Stimulated activated CD8-positive, alpha-beta memory T cell treated with anti-CD3 and anti-CD28 coated beads, Interleukin-15, amount 100 ng/mL, for 4 hours (primary cell): ENCODE data around the gene LVRN.

Experiments used
- DNase-seq, 2 donors: peaks; one replicate each; pipeline ENCODE4 v3.0.0-alpha.2; 2020; ENCODE audit warnings: low read depth in 2 of 2

Gene LVRN

GRCh38 chr5:116025866-116026265 is 63.6 kb downstream of the LVRN start:
- DNase-seq = no peak

- DNase-seq = no peak
Measured at GRCh38 chr5:116032094-116032517, 69.8 kb downstream of the LVRN start, which contains the start of gene ARL14EPL. Gene ARL14EPL, plus strand, starts transcription at chr5:116032472. Its CDS starts 18,994 bp downstream, at chr5:116051466.

DNA sequence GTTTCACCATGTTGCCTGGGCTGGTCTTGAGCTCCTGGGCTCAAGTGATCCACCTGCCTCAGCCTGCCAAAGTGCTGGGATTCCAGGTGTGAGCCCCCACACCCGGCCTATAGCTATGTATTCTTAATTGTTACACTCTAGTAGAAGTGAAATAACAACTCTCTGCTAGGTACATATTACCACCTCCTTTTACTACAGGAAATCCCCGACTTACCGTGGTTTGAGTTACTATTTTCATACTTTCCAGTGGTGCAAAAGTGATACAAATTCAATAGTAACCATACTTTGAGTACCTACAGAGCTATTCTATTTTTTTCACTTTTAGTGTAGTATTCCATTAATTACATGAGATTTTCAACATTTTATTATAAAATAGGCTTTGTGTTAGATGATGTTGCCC is 70.7 kb downstream of the LVRN start:
- no peak for DNase-seq

- no peak for DNase-seq
Measured at GRCh38 chr5:116035123-116035522, 72.8 kb downstream of the LVRN start.

DNA sequence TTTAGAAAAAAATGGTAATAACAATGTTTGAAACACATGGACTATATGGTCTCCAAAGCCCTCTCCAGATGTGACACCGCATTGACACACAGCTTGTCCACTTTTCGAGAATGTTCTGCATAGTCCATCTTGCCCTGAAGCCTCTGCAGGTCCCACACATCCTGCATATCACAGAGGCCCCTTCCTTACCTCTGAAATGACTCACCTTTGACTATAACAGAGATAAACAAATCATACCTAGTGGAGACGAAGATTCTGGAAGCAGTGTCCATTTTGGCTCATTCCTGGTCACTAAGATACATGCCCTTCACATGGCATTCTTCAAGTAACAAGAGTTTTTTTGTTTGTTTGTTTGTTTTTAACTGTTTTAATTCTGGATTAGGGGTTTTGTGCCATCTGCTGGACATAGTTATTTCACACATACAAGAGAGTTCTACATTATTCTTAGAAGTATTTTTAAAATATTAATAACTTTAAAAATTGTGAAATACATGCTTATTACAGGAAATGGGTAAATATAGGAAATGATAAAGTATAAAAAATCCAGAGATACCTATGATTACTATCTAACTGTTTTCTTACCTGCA is 75.1 kb downstream of the LVRN start:
- no peak for DNase-seq

GRCh38 chr5:116038817-116039216 is 76.5 kb downstream of the LVRN start:
- DNase-seq = no peak

DNA sequence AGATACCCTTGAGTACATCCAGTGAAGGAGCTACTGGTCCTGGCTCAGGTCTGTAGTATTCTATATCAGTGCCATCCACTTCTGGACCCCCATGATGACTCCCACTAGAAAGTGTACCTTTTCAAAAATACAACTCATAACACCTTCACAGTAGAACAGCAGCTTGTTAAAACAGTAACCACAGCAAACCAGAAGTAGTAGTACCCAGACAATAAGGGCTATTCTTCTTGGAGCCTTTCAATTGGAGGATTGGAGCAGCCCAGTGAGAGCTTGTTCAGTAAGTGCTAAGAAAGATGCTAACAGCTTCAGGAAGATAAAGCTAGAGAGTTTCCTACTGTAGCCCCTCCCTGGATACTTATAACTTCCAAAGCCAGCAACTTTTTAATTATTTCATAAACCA is 80.1 kb downstream of the LVRN start:
- no peak for DNase-seq

DNA sequence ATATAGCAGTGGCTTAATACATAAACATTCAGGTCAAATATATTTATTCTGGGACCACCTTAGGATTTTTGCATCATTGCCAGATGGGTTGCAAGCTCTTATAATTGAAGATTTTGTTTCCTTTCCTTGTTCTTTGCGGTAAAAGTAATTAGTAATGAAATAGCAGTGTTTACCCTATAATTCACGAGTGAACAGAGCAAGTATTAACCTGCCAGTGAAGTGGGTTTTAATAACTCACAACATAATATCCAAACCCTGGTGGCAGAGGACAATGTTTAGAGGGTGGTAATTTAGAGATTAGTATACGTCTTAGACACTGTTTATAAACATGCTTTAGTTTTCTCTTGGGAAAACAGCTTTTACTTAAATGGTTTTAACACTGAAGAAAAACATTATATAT is 81.8 kb downstream of the LVRN start:
- no peak for DNase-seq

- DNase-seq = no peak
Measured at GRCh38 chr5:116045821-116046220, 83.5 kb downstream of the LVRN start.

DNA sequence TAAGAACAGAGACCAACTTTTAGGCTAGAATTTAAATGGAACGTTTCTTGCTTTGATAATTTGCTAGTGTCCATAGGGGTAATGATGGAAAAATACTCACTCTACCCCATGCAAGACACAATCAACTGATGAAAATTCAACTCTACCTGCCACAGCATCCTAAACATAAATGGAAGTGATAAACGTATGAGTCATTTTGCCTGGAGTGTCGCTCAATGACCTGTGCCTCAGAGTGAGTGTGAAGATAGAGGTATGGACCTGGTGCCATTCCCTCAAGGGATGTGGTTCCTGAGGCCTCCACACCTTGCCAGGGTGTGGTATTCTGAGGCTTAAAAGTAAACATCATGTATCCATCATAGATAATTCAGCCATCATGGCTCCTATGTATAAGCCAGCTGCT is 84.0 kb downstream of the LVRN start:
- DNase-seq = no peak

GRCh38 chr5:116046823-116047222 is 84.5 kb downstream of the LVRN start:
- DNase-seq = no peak

DNA sequence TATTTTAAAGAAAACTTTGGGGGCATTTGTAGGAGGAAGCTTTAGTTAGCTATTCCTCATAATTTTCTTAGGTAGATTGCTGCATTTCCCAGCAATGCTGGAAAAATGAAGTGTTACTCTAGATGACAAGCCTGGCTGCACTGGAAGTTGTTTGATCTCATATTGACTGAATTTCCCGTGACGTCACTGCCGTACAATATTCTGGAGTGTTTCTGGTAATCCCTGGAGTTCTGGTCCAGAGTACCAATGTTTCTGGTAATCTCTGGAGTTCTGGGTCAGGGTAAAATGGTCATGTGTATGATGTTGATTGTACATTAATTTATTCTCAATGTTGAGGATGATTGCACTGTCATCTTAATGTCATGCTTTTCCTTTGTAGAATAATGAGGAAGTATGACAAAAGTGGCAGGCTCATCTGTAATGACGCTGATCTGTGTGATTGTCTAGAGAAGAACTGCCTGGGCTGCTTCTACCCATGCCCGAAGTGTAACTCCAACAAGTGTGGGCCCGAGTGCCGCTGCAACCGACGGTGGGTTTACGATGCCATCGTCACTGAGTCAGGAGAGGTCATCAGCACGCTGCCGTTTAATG is 96.2 kb downstream of the LVRN start:
- DNase-seq = no peak

DNA sequence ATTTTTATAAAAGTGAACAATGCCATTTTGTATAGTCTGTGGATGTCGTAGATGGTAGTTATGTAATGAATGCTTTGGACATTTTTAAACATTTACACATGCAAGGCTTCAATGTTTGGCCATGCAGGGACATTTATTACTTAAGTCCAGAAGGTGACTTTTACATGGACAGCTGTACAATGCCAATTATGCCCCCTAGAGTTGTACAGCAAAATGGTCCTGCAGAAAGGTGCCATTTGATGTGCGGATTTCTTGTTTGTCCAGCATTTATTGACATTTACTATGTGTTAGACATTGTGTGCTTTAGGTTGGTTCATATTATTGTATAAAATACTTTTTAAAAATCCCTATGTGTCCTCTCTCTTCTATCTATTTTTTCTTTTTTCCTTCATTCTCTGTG is 100.1 kb downstream of the LVRN start:
- DNase-seq = no peak

DNA sequence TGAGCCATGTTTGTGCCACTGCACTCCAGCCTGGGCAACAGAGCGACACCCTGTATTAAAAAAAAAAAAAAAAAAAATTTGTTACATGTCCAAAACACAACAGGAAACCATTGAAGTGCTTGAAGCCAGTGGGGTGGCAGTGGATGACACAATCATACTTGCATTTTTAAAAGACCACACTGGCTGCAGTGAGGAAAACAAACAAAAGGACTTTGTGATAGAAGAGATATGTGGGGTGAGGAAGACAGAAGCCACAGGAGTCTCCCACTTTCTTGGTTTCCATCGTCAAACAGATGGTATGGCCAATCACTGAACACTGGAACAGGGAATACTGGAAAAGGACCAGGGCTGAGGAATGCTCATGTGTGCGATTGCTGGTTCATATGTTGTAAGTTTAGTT is 101.7 kb downstream of the LVRN start:
- no peak for DNase-seq

GRCh38 chr5:116068028-116068632 is 105.9 kb downstream of the LVRN start:
- DNase-seq = no peak

DNA sequence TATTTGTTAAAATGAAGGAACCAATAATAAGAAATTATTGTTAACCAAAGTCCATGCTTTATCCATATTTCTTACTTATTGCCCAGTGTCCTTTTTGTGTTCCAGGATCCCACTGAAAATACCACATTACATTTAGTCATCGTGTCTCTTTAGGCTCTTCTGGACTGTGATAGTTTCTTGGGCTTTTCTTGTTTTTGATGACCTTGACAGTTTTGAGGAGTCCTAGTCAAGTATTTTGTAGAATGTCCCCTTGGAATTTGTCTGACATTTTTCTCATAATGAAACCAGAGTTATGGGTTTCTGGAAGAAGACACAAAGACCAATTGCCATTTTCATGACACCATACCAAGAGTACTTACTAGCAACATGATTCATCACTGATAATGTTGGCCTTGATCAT is 108.9 kb downstream of the LVRN start:
- no peak for DNase-seq

DNA sequence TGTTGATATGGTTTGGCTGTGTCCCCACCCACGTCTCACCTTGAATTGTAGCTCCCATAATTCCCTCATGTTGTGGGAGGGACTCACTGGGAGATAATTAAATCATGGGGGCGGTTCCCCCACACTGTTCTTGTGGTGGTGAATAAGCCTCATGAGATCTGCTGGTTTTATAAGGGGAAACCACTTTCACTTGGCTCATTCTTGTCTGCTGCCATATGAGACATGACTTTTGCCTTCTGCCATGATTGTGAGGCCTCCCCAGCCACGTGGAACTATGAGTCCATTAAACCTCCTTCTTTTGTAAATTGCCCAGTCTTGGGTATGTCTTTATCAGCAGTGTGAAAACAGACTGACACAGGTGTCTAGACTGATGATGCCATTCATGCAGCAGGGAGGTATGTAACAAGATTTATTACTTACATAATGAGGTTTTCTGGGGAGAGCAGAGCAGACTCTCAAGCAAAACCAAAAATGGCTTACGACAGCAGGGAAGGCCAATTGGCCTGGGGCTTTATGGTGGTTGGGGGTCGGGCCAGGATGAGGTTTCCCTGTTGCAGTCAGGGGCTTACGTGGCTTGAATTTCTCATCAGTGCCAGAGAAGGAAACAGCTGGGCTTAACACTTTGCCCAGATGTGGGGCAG is 113.0 kb downstream of the LVRN start:
- DNase-seq = no peak

DNA sequence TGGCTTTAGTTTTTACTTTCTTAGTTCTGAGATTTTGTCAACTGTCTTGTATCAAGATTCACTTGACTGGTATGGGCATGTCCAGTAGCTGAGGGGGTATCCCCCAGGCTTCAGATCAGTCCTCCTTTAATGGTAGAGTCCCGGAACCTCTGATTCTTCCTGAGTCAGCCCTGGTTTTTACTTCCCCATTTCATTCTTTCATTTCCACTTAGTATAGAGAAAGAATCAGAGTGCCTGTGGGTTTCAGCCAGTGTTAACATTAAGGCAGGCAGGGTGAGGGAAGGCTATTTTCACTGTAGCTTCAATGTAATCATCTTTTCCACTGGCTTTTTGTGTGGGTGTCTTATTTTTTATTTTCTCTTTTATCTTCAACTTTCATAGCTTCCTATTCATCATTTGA is 114.2 kb downstream of the LVRN start:
- DNase-seq = no peak
